Measurements from ENCODE around the gene SNRPD1. TPM values are rescaled to one million over a fixed set of nuclear protein-coding genes. Genes with fewer than 3 reads are reported as not detected.
A peak's percentile ranks its signal among the peaks of the same experiment; 100 is the strongest.
"Not testable (repeated sequence)": the region's sequence is repeated elsewhere in the genome, so short reads cannot be mapped to it uniquely, and the experiment has no call there.

Gene SNRPD1
- total RNA-seq, 4 donors from 2014 or later = 6.8 to 8.7 (median 7.3) TPM

DNA sequence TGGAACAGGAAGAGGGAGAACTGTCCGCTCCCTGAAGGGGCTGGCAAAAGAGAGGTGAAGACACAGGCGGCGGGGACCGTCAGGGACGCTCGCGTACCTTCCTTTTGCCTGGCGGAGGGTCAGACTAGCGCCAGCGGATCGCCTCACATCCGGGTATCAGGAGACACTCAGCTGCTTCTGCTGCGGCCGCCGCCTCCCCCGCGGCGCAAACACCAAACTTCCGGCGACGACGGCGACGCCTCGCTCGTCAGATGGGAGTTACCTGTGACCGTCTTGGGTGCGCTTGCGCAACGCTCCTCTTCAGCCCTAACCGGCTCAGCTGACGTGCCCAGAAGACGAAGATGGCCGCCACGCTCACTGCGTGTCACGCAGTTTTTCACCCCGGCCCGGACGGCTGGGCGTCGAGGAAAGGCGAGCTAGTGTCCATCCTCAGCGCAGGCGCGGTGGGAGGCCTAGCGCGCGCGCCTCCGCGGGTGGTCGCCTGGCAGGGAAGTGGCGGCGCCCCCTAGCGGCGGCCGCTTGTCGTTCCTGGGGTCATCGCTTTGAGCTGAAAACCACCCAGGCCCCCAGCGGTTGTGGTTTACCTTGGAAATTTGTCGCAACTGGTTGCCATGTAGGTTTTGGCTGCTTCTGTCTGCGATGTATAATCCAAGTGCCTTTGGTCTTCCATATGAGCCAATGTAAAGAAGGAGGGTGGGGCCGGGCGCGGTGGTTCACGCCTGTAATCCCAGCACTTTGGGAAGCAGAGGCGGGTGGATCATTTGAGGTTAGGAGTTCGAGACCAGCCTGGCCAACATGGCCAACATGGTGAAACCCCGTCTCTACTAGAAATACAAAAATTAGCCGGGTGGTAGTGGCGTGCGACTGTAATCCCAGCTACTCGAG is 11.3 kb upstream of the SNRPD1 start, which contains the start of gene ESCO1:
Gene ESCO1 (minus strand): TSS at position 179 of the 885 bp plus-strand sequence. CDS start 25,861 bp downstream, outside the sequence.
- peak; percentile 96 for ATAC-seq
- H3K27ac ChIP-seq = peak within 1 kb of the TSS; percentile 96 to 98 (median 96)

DNA sequence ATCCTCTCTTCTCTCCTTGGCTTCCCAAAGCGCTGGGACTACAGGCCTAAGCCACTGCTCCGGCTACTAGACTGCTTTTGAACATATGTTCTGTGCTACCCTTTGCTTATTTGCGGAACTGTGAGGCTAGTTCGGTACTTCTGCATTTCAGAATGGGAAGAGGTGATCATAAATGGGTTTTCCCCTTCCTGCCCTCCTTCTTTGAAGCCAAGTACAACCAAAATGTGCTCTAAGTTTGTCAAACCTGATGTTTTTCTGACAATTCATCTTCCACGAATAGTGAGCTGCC is 9.9 kb upstream of the SNRPD1 start:
- no peak for ATAC-seq
- no peak overlapping the region for H3K4me3 ChIP-seq
- TF ChIP-seq, protein P1, sequence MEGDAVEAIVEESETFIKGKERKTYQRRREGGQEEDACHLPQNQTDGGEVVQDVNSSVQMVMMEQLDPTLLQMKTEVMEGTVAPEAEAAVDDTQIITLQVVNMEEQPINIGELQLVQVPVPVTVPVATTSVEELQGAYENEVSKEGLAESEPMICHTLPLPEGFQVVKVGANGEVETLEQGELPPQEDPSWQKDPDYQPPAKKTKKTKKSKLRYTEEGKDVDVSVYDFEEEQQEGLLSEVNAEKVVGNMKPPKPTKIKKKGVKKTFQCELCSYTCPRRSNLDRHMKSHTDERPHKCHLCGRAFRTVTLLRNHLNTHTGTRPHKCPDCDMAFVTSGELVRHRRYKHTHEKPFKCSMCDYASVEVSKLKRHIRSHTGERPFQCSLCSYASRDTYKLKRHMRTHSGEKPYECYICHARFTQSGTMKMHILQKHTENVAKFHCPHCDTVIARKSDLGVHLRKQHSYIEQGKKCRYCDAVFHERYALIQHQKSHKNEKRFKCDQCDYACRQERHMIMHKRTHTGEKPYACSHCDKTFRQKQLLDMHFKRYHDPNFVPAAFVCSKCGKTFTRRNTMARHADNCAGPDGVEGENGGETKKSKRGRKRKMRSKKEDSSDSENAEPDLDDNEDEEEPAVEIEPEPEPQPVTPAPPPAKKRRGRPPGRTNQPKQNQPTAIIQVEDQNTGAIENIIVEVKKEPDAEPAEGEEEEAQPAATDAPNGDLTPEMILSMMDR (IDR thresholded peaks at IDR 0.05) = no peak
- TF ChIP-seq POLR2AphosphoS5 (IDR thresholded peaks at IDR 0.05) (no peak), EP300 (IDR thresholded peaks at IDR 0.05) (no peak), POLR2A (IDR thresholded peaks at IDR 0.05) (no peak)
- H3K36me3 ChIP-seq = no peaks in the 10 kb centered on the region
- H3K9me3 ChIP-seq = no peaks in the 10 kb centered on the region
- H3K4me1 ChIP-seq = peaks cover 0 to 32% (median 6%) of the 10 kb centered on the region in 3 donors
- no peak overlapping the region for H3K27ac ChIP-seq
- 74 to 86% methylated on average over 5 of the region's 5 CpGs for WGBS, 2 donors (ENCODE audit: low coverage in 1 of 2)
- H3K27me3 ChIP-seq = no peaks in the 10 kb centered on the region

More for the DNA sequence above, 11.3 kb upstream of the SNRPD1 start, which contains the start of gene ESCO1:
- Histone ChIP-seq H3K36me3 (no peaks in the 10 kb centered on the region), H3K4me3 (peak within 1 kb of the TSS; percentile 73 to 88), H3K4me1 (peaks cover 0 to 47% (median 6%) of the 10 kb centered on the region in 3 donors), H3K9me3 (no peaks in the 10 kb centered on the region), H3K27me3 (no peaks in the 10 kb centered on the region)
- WGBS, 2 donors (ENCODE audit: low coverage in 1 of 2) = 17 to 56% methylated on average over 5 to 6 of the region's 74 CpGs
- TF ChIP-seq POLR2A (IDR thresholded peaks at IDR 0.05) (peak; percentile 79 to 86), EP300 (IDR thresholded peaks at IDR 0.05) (no peak), POLR2AphosphoS5 (IDR thresholded peaks at IDR 0.05) (peak; percentile 93)
- TF ChIP-seq, protein P1 (IDR thresholded peaks at IDR 0.05) = peak; percentile 96 to 99 (median 98)

DNA sequence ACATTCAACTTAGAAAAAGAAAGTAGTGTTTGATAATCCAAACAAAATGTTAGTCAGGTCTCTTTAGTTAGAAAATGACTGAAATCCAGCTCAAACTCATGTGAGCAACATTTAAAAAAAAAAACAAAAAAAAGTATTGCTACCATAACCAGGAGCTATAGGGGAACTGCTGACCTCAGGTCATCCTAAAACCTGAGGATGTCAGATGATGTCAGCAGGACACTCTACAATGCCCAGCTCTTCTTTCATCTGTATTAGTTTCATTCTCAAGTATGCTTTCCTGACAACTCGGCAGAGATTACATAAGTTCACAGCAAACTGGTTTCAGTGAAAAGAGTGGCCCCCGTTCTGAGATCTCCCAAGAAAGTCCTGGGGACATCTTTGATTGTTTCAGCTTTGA is 7.4 kb upstream of the SNRPD1 start:
- WGBS, 2 donors (ENCODE audit: low coverage in 1 of 2) = 5% methylated on average over 2 of the region's 2 CpGs; no CpG with 5 or more reads in 1 of the 2 donors
- Histone ChIP-seq H3K27me3 (no peaks in the 10 kb centered on the region), H3K9me3 (no peaks in the 10 kb centered on the region), H3K36me3 (no peaks in the 10 kb centered on the region), H3K4me3 (no peak overlapping the region), H3K27ac (no peak overlapping the region), H3K4me1 (peaks cover 0 to 8% (median 0%) of the 10 kb centered on the region in 3 donors)
- TF ChIP-seq POLR2A (IDR thresholded peaks at IDR 0.05) (no peak), POLR2AphosphoS5 (IDR thresholded peaks at IDR 0.05) (no peak), EP300 (IDR thresholded peaks at IDR 0.05) (no peak)
- TF ChIP-seq, protein P1 (IDR thresholded peaks at IDR 0.05) = no peak
- ATAC-seq = no peak

DNA sequence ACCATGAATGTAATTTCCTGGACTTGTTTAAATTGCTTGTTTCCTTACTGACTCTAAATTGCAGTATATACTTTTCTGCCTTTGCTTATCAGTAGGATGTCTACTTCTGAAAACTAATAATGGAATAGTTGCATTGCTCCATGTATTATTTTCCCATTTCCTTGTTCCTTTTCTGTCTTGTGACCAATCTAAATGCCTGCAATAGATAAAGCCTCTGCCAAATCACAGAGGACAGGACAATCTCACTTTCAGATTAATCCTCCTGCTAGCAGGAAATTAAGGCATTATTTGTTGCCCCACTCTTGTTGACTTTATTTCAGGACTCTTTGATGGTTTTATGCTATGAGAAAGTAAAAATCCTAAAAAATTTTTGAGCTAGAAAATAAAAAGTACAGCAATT is 6.9 kb upstream of the SNRPD1 start:
- Histone ChIP-seq H3K36me3 (no peaks in the 10 kb centered on the region), H3K4me3 (no peak overlapping the region), H3K27me3 (no peaks in the 10 kb centered on the region), H3K27ac (no peak overlapping the region), H3K9me3 (no peaks in the 10 kb centered on the region), H3K4me1 (peaks cover 0 to 7% (median 0%) of the 10 kb centered on the region in 3 donors)
- ATAC-seq = no peak
- TF ChIP-seq EP300 (IDR thresholded peaks at IDR 0.05) = no peak
- TF ChIP-seq, protein P1 (IDR thresholded peaks at IDR 0.05) = no peak
- TF ChIP-seq POLR2A (IDR thresholded peaks at IDR 0.05) = no peak
- TF ChIP-seq POLR2AphosphoS5 (IDR thresholded peaks at IDR 0.05) = no peak

DNA sequence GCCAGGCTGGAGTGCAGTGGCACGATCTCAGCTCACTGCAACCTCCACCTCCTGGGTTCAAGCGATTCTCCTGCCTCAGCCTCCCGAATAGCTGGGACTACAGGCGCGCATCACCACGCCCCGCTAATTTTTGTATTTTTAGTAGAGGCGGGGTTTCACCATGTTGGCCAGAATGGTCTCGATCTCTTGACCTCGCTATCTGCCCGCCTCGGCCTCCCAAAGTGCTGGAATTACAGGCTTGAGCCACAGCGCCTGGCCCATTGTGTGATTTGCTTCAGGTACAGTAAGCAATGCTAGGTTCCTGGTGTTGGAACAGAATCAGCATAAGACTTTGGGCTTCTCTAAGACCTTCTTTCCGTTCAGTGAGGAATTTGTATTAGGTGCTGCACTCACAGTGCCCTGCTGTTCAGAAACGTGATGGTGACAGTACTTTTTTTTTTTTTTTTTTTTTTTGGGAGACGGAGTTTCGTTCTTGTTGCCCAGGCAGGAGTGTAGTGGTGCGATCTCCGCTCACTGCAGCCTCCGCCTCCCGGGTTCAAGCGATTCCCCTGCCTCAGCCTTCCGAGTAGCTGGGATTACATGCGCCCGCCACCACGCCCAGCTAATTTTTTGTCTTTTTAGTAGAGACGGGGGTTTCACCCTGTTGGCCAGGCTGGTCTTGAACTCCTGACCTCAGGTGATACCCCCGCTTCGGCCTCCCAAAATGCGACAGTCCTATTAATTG is 551 bp upstream of the SNRPD1 start:
- WGBS, 2 donors (ENCODE audit: low coverage in 1 of 2) = 50 to 71% methylated on average over 3 to 24 of the region's 30 CpGs

DNA sequence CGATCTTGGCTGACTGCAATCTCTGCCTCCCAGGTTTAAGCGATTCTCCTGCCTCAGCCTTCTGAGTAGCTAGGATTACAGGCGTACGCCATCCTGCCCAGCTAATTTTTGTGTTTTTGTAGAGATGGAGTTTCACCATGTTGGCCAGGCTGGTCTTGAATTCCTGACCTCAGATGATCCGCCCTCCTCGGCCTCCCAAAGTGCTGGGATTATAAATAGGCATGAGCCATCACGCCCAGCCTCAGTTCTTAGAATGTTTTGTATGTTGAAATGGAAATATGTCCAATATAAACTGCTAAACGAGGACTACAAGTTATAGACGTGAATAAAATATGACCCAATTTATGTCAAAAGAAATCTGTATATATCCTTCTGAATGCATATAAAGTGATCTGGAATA is 9.5 kb downstream of the SNRPD1 start:
- not testable (repeated sequence) for H3K9me3 ChIP-seq, H3K4me3 ChIP-seq, H3K27me3 ChIP-seq, ATAC-seq, H3K27ac ChIP-seq, H3K4me1 ChIP-seq
- H3K36me3 ChIP-seq = peaks cover 0 to 65% of the 10 kb centered on the region in 2 donors
- WGBS, 2 donors (ENCODE audit: low coverage in 1 of 2) = 82 to 86% methylated on average over 7 to 9 of the region's 9 CpGs

More for the DNA sequence above, 551 bp upstream of the SNRPD1 start:
- Histone ChIP-seq H3K4me3 (peak overlapping the region; percentile 77 to 82), H3K27ac (peak overlapping the region in 3 of 4 donors; percentile 79 to 87 (median 81)), H3K4me1 (peaks cover 3 to 26% (median 5%) of the 10 kb centered on the region in 3 donors)
- H3K27me3 ChIP-seq, H3K9me3 ChIP-seq, H3K36me3 ChIP-seq, ATAC-seq: not testable (repeated sequence)

Data from gastroesophageal sphincter (tissue), 4 donors.